ENCODE results near the gene CCDC127. TPM values are rescaled to one million over a fixed set of nuclear protein-coding genes. Genes with fewer than 3 reads are reported as not detected.

CCDC127 gene
- total RNA-seq, 2 experiments from 2014 or later = 1.9 to 2.8 TPM

GRCh38 chr5:169728-170094 lies 48.2 kb downstream of the CCDC127 start:
- no peaks in the 10 kb centered on the region for H3K4me1 Mint-ChIP-seq (ENCODE audit: low read depth)
- no peak for ATAC-seq (ENCODE audit: poor library complexity)
- no peak overlapping the region for H3K4me3 ChIP-seq (ENCODE audit: low read length)

GRCh38 chr5:169071-169727 lies 48.8 kb downstream of the CCDC127 start:
- TF ChIP-seq, protein P1, sequence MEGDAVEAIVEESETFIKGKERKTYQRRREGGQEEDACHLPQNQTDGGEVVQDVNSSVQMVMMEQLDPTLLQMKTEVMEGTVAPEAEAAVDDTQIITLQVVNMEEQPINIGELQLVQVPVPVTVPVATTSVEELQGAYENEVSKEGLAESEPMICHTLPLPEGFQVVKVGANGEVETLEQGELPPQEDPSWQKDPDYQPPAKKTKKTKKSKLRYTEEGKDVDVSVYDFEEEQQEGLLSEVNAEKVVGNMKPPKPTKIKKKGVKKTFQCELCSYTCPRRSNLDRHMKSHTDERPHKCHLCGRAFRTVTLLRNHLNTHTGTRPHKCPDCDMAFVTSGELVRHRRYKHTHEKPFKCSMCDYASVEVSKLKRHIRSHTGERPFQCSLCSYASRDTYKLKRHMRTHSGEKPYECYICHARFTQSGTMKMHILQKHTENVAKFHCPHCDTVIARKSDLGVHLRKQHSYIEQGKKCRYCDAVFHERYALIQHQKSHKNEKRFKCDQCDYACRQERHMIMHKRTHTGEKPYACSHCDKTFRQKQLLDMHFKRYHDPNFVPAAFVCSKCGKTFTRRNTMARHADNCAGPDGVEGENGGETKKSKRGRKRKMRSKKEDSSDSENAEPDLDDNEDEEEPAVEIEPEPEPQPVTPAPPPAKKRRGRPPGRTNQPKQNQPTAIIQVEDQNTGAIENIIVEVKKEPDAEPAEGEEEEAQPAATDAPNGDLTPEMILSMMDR (IDR thresholded peaks at IDR 0.05) = no peak
- no peaks in the 10 kb centered on the region for H3K36me3 ChIP-seq (ENCODE audit: insufficient read depth, low read length)
- ChIA-PET POLR2A (no interaction called here), CTCF (no interaction called here)
- H3K27me3 Mint-ChIP-seq = no peaks in the 10 kb centered on the region
- H3K9me3 ChIP-seq (ENCODE audit: control insufficient read depth in 1 of 2, insufficient read depth in 1 of 2, low read length in 2 of 2) = peaks cover 0 to 9% of the 10 kb centered on the region in 2 experiments
- H3K4me3 ChIP-seq (ENCODE audit: low read length) = no peak overlapping the region
- DNase-seq (peak in 1 of 14 experiments; percentile 32), ATAC-seq (ENCODE audit: poor library complexity) (no peak)
- H3K27me3 ChIP-seq (ENCODE audit: control insufficient read depth in 1 of 2, insufficient read depth in 2 of 2, low read length in 2 of 2) = no peaks in the 10 kb centered on the region
- no peaks in the 10 kb centered on the region for H3K4me1 ChIP-seq (ENCODE audit: insufficient read depth, low read length)
- no peaks in the 10 kb centered on the region for H3K4me1 Mint-ChIP-seq (ENCODE audit: low read depth)
- no peak overlapping the region for H3K27ac Mint-ChIP-seq
- intact Hi-C loops (cut with DNase I, micrococcal nuclease) = no loop called here
- H3K4me3 Mint-ChIP-seq = no peak overlapping the region
- H3K9me3 Mint-ChIP-seq = no peaks in the 10 kb centered on the region
- no peak overlapping the region for H3K27ac ChIP-seq (ENCODE audit: low read depth in 1 of 2, low read length in 2 of 2)
- no peaks in the 10 kb centered on the region for H3K36me3 Mint-ChIP-seq (ENCODE audit: low read depth)

More at GRCh38 chr5:169728-170094, 48.2 kb downstream of the CCDC127 start:
- peaks cover 0 to 6% of the 10 kb centered on the region in 2 experiments for H3K9me3 ChIP-seq (ENCODE audit: control insufficient read depth in 1 of 2, insufficient read depth in 1 of 2, low read length in 2 of 2)
- intact Hi-C loops (cut with DNase I, micrococcal nuclease) = no loop called here
- no peaks in the 10 kb centered on the region for H3K27me3 ChIP-seq (ENCODE audit: control insufficient read depth in 1 of 2, insufficient read depth in 2 of 2, low read length in 2 of 2)
- no peaks in the 10 kb centered on the region for H3K36me3 ChIP-seq (ENCODE audit: insufficient read depth, low read length)
- H3K27ac ChIP-seq (ENCODE audit: low read depth in 1 of 2, low read length in 2 of 2) = no peak overlapping the region
- TF ChIP-seq, protein P1 (IDR thresholded peaks at IDR 0.05) = no peak
- no peaks in the 10 kb centered on the region for H3K4me1 ChIP-seq (ENCODE audit: insufficient read depth, low read length)
- H3K27me3 Mint-ChIP-seq = no peaks in the 10 kb centered on the region
- H3K36me3 Mint-ChIP-seq (ENCODE audit: low read depth) = no peaks in the 10 kb centered on the region
- ChIA-PET POLR2A (no interaction called here), CTCF (no interaction called here)
- DNase-seq = no peak
- H3K9me3 Mint-ChIP-seq = no peaks in the 10 kb centered on the region
- H3K4me3 Mint-ChIP-seq = no peak overlapping the region
- no peak overlapping the region for H3K27ac Mint-ChIP-seq

DNA sequence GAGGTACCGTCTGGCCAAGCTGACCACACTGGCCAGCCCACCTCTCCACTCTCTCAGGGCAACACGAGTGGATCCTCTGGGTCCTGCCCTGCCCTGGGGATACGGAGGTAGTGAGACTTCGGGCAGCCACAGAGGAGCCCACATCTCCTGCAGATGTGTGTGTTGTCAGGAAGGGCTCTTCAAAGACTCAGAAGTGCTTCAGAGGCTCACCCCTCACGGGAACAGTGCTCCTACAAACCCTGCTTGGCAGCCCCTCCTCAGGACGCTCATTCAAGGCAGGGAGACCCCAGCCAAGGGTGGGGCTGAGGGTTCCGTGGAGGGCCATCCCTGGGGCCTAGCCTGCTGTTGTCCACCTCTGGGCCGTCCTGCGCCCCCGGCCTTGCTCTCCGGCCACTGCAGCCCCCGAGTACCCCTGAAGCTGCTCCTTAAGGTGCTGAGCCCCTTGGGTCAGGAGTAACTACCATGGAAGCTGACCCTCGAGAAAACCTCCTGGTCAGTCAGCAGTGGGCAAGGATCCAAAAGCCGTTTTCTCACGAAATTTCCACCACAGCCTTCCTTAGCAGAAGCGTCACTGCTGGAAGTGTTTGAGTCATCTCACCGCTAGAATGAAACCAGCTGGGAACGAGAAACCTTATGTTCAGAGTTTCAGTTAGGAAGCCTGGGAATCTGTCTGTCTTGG lies 49.8 kb downstream of the CCDC127 start:
- TF ChIP-seq, protein P1 (IDR thresholded peaks at IDR 0.05) = no peak
- ChIA-PET CTCF (no interaction called here), POLR2A (no interaction called here)
- H3K36me3 ChIP-seq (ENCODE audit: insufficient read depth, low read length) = no peaks in the 10 kb centered on the region
- ATAC-seq (ENCODE audit: poor library complexity) = no peak
- Mint-ChIP-seq H3K36me3 (ENCODE audit: low read depth) (no peaks in the 10 kb centered on the region), H3K9me3 (no peaks in the 10 kb centered on the region), H3K27ac (no peak overlapping the region), H3K4me3 (no peak overlapping the region), H3K27me3 (no peaks in the 10 kb centered on the region), H3K4me1 (ENCODE audit: low read depth) (no peaks in the 10 kb centered on the region)
- H3K4me1 ChIP-seq (ENCODE audit: insufficient read depth, low read length) = no peaks in the 10 kb centered on the region
- H3K27ac ChIP-seq (ENCODE audit: low read depth in 1 of 2, low read length in 2 of 2) = no peak overlapping the region
- H3K4me3 ChIP-seq (ENCODE audit: low read length) = no peak overlapping the region
- intact Hi-C loops (cut with DNase I, micrococcal nuclease) = no loop called here
- DNase-seq = peak in 1 of 14 experiments; percentile 19
- H3K27me3 ChIP-seq (ENCODE audit: control insufficient read depth in 1 of 2, insufficient read depth in 2 of 2, low read length in 2 of 2) = no peaks in the 10 kb centered on the region
- peaks cover 0 to 12% of the 10 kb centered on the region in 2 experiments for H3K9me3 ChIP-seq (ENCODE audit: control insufficient read depth in 1 of 2, insufficient read depth in 1 of 2, low read length in 2 of 2)
